H54 (cell line): ENCODE data around the gene FBXL16.

Experiments
- DNase-seq: peaks from one replicate; pipeline ENCODE4 v3.0.0; 2011; ENCODE audit warnings: low spot score, mixed read lengths; ENCODE audit not compliant: insufficient read length
- FAIRE-seq: peaks from 3 replicates; lab custom pipeline; 2011; peaks lifted over from hg19 to GRCh38; lab: Jason Lieb, UNC
- POLR2A ChIP-seq: IDR thresholded peaks from 2 replicates; pipeline ENCODE4 v1.6.1; 2011; ENCODE audit warnings: low read depth, mild to moderate bottlenecking, low read length

Gene FBXL16

GRCh38 chr16:714558-715476 lies 9.2 kb upstream of the FBXL16 start, which contains the start of gene METRN:
METRN (plus strand) TSS chr16:715118; CDS start chr16:715290, 172 bp downstream.
- TF ChIP-seq POLR2A: 0 out of 2 replicates have a peak, but pooled peaks have one; percentile 16
- DNase-seq (peak; percentile 93), FAIRE-seq (no peak)

- TF ChIP-seq POLR2A: no peak
- DNase-seq (no peak), FAIRE-seq (no peak)
Measured at GRCh38 chr16:714079-714478, 8.5 kb upstream of the FBXL16 start.

- FAIRE-seq (peak; percentile 93), DNase-seq (peak; percentile 96)
Measured at GRCh38 chr16:712740-713250, 7.2 kb upstream of the FBXL16 start.

- FAIRE-seq: no peak
- TF ChIP-seq POLR2A: no peak
Measured at GRCh38 chr16:711548-712320, 6.1 kb upstream of the FBXL16 start.

GRCh38 chr16:711084-711483 lies 5.5 kb upstream of the FBXL16 start:
- no peak for TF ChIP-seq POLR2A
- FAIRE-seq (no peak), DNase-seq (no peak)

More at GRCh38 chr16:711548-712320, 6.1 kb upstream of the FBXL16 start:
- peak; percentile 93 for DNase-seq

GRCh38 chr16:710500-711075 lies 5.0 kb upstream of the FBXL16 start:
- FAIRE-seq (no peak), DNase-seq (no peak)
- TF ChIP-seq POLR2A: no peak

GRCh38 chr16:709566-710499 lies 4.2 kb upstream of the FBXL16 start:
- no peak for TF ChIP-seq POLR2A
- DNase-seq: peak; percentile 91
- FAIRE-seq: no peak

GRCh38 chr16:708959-709358 lies 3.4 kb upstream of the FBXL16 start:
- no peak for FAIRE-seq
- DNase-seq: no peak
- no peak for TF ChIP-seq POLR2A

- no peak for TF ChIP-seq POLR2A
- DNase-seq (no peak), FAIRE-seq (no peak)
Measured at GRCh38 chr16:708019-708418, 2.4 kb upstream of the FBXL16 start.

GRCh38 chr16:707062-707538 lies 1.5 kb upstream of the FBXL16 start:
- FAIRE-seq: no peak
- no peak for TF ChIP-seq POLR2A
- no peak for DNase-seq

GRCh38 chr16:706189-707061 lies 824 bp upstream of the FBXL16 start:
- no peak for DNase-seq
- no peak for FAIRE-seq
- TF ChIP-seq POLR2A: no peak

- DNase-seq: no peak
- no peak for FAIRE-seq
- TF ChIP-seq POLR2A: no peak
Measured at GRCh38 chr16:704552-705380, 835 bp downstream of the FBXL16 start.
